Epidermal melanocyte (primary cell): ENCODE measurements around the gene CSNK1A1L.

Source experiments
- DNase-seq: peaks from one replicate; pipeline ENCODE4 v3.0.0; 2011; ENCODE audit warnings: low spot score; ENCODE audit not compliant: insufficient read length

CSNK1A1L gene

GRCh38 chr13:37107456-37107855 lies 2.0 kb upstream of the CSNK1A1L start:
- DNase-seq: no peak

GRCh38 chr13:37106642-37107041 lies 1.2 kb upstream of the CSNK1A1L start:
- DNase-seq: no peak

- DNase-seq: no peak
Measured at GRCh38 chr13:37102896-37103295, 2.6 kb downstream of the CSNK1A1L start.

- DNase-seq: no peak
Measured at GRCh38 chr13:37101201-37101600, 4.3 kb downstream of the CSNK1A1L start.

GRCh38 chr13:37100731-37101130 lies 4.7 kb downstream of the CSNK1A1L start:
- DNase-seq: no peak

GRCh38 chr13:37097076-37097475 lies 8.4 kb downstream of the CSNK1A1L start:
- no peak for DNase-seq

- no peak for DNase-seq
Measured at GRCh38 chr13:37094840-37095239, 10.6 kb downstream of the CSNK1A1L start.

- DNase-seq: no peak
Measured at GRCh38 chr13:37094099-37094498, 11.4 kb downstream of the CSNK1A1L start.

GRCh38 chr13:37091835-37092234 lies 13.6 kb downstream of the CSNK1A1L start:
- no peak for DNase-seq

GRCh38 chr13:37090912-37091311 lies 14.6 kb downstream of the CSNK1A1L start:
- DNase-seq: no peak

GRCh38 chr13:37089495-37089894 lies 16.0 kb downstream of the CSNK1A1L start:
- no peak for DNase-seq

- DNase-seq: no peak
Measured at GRCh38 chr13:37087486-37087885, 18.0 kb downstream of the CSNK1A1L start.

- no peak for DNase-seq
Measured at GRCh38 chr13:37085606-37086005, 19.9 kb downstream of the CSNK1A1L start.

- no peak for DNase-seq
Measured at GRCh38 chr13:37076818-37077217, 28.6 kb downstream of the CSNK1A1L start.

- DNase-seq: no peak
Measured at GRCh38 chr13:37075164-37075563, 30.3 kb downstream of the CSNK1A1L start.

GRCh38 chr13:37074703-37075102 lies 30.8 kb downstream of the CSNK1A1L start:
- DNase-seq: peak; percentile 23

- DNase-seq: no peak
Measured at GRCh38 chr13:37072024-37072423, 33.4 kb downstream of the CSNK1A1L start.

GRCh38 chr13:37070956-37071355 lies 34.5 kb downstream of the CSNK1A1L start:
- DNase-seq: no peak

GRCh38 chr13:37070145-37070695 lies 35.2 kb downstream of the CSNK1A1L start:
- DNase-seq: no peak

- DNase-seq: no peak
Measured at GRCh38 chr13:37069597-37070103, 35.8 kb downstream of the CSNK1A1L start.

- DNase-seq: no peak
Measured at GRCh38 chr13:37068962-37069361, 36.5 kb downstream of the CSNK1A1L start.

GRCh38 chr13:37067874-37068273 lies 37.6 kb downstream of the CSNK1A1L start:
- no peak for DNase-seq

GRCh38 chr13:37065890-37066526 lies 39.5 kb downstream of the CSNK1A1L start:
- no peak for DNase-seq
